ENCODE measurements around the gene PLK2.

GRCh38 chr5:58505502-58505901, 45.6 kb upstream of the PLK2 start:
- TF ChIP-seq CTCF (IDR thresholded peaks at IDR 0.05) (no peak), POLR2A (IDR thresholded peaks at IDR 0.05) (no peak)
